Activated B cell treated with CpG ODN at 0.5 μM for 24 hours (primary cell): ENCODE measurements around the gene PHYHIPL. TPM values are rescaled to one million over a fixed set of nuclear protein-coding genes. Genes with fewer than 3 reads are reported as not detected.

Source experiments
- ATAC-seq: fragments of 200-7000 bp; cut with Tn5 transposase; one replicate; pipeline ENCODE4 v1.10.0; 2021; ENCODE audit warnings: low read depth, mild to moderate bottlenecking, moderate library complexity
- CTCF ChIA-PET: fragments of 350-600 bp; sonication (Branson Sonifier 250); formaldehyde crosslinking; loops from one replicate; lab custom pipeline; 2021; ENCODE audit warnings: antibody characterized with exemption; lab: Charles Lee
- POLR2A ChIA-PET: fragments of 350-600 bp; sonication (Branson Sonifier 250); formaldehyde crosslinking; loops from one replicate; lab custom pipeline; 2021; ENCODE audit warnings: antibody characterized with exemption; lab: Charles Lee
- DNase-seq: peaks from one replicate; pipeline ENCODE4 v3.0.0; 2022
- H3K27ac Mint-ChIP-seq: one replicate; pipeline ENCODE4 v1.8.0; 2020; ENCODE audit warnings: mixed read lengths
- H3K27me3 Mint-ChIP-seq: one replicate; pipeline ENCODE4 v1.8.0; 2021; ENCODE audit warnings: mixed read lengths
- H3K36me3 Mint-ChIP-seq: one replicate; pipeline ENCODE4 v1.8.0; 2021; ENCODE audit warnings: low read depth, mixed read lengths
- H3K4me1 Mint-ChIP-seq: one replicate; pipeline ENCODE4 v1.8.0; 2021; ENCODE audit warnings: mixed read lengths
- H3K4me3 Mint-ChIP-seq: one replicate; pipeline ENCODE4 v1.8.0; 2020; ENCODE audit warnings: mild to moderate bottlenecking, mixed read lengths
- H3K9me3 Mint-ChIP-seq: one replicate; pipeline ENCODE4 v1.8.0; 2020; ENCODE audit warnings: mixed read lengths
- CTCF ChIP-seq: fragments of 200-600 bp; IDR thresholded peaks from one replicate; pipeline ENCODE4 v1.8.0; 2022; ENCODE audit warnings: antibody characterized with exemption, mild to moderate bottlenecking
- intact Hi-C: fragments of 100-400 bp; cut with micrococcal nuclease; formaldehyde crosslinking; loops from one replicate; pipeline ENCODE4 v1.15.1; 2024
- total RNA-seq: library from RNA; stranded (reverse); gene quantifications from 2 replicates; pipeline ENCODE4 v1.2.3, GENCODE V29; 2022

PHYHIPL gene
- total RNA-seq, 1 donor from 2014 or later: not detected

DNA sequence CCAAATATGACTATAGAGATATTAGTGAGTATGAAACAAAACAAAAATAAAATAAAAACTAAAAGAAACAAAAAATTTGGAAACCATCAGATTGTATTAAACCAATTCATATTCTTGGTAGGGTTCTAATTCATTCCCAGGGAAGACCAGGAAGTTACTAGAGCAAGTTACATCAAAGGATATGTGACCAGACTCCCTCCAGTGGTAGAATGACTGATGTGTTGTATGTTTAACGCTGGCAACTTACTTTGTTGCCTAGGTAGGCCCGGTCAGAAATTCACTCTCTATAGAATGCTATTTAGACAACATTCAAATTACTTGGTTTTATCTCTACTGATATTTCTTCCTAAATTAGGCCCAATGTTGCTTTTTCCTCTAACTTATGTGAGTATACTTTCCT, 5.2 kb downstream of the PHYHIPL start:
- H3K36me3 Mint-ChIP-seq: no peaks in the 10 kb centered on the region
- intact Hi-C loops: no loop called here
- TF ChIP-seq CTCF: no peak
- ATAC-seq (no peak), DNase-seq (no peak)
- no peak overlapping the region for H3K4me3 Mint-ChIP-seq
- H3K27me3 Mint-ChIP-seq: peaks cover 9% of the 10 kb centered on the region
- POLR2A ChIA-PET: no interaction called here
- no peak overlapping the region for H3K27ac Mint-ChIP-seq
- H3K9me3 Mint-ChIP-seq: peaks cover 4% of the 10 kb centered on the region
- CTCF ChIA-PET: no interaction called here
- H3K4me1 Mint-ChIP-seq: peaks cover 4% of the 10 kb centered on the region

DNA sequence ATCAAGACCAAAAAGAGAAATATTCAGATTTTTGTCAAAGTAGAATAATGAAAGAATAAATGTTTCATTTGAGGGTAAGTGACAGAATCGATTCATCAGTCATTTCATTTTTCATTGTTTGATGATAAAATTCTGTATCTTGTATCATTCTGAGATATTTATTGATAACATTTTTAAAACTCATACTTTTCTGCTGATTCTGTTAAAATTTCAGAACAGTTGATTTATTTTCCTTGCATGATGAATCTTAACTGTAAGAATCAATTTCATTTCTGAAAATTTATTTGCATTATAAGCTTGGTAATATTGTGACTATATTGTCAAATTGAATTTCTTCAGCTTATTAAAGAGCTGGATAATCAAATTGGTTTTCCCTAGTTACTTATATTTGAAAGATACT, 13.9 kb downstream of the PHYHIPL start:
- no peak for TF ChIP-seq CTCF
- no peak overlapping the region for H3K4me3 Mint-ChIP-seq
- no peak overlapping the region for H3K27ac Mint-ChIP-seq
- H3K36me3 Mint-ChIP-seq: no peaks in the 10 kb centered on the region
- H3K27me3 Mint-ChIP-seq: no peaks in the 10 kb centered on the region
- no peak for DNase-seq
- intact Hi-C loops: no loop called here
- H3K9me3 Mint-ChIP-seq: no peaks in the 10 kb centered on the region
- no peak for ATAC-seq
- POLR2A ChIA-PET: no interaction called here
- no peaks in the 10 kb centered on the region for H3K4me1 Mint-ChIP-seq
- CTCF ChIA-PET: no interaction called here

GRCh38 chr10:59206204-59206720, 29.8 kb downstream of the PHYHIPL start:
- no peaks in the 10 kb centered on the region for H3K9me3 Mint-ChIP-seq
- intact Hi-C loops: no loop called here
- H3K27me3 Mint-ChIP-seq: no peaks in the 10 kb centered on the region
- CTCF ChIA-PET: no interaction called here
- no peak overlapping the region for H3K27ac Mint-ChIP-seq
- POLR2A ChIA-PET: no interaction called here
- no peaks in the 10 kb centered on the region for H3K36me3 Mint-ChIP-seq
- ATAC-seq: no peak
- no peak for TF ChIP-seq CTCF
- no peak for DNase-seq
- no peaks in the 10 kb centered on the region for H3K4me1 Mint-ChIP-seq
- no peak overlapping the region for H3K4me3 Mint-ChIP-seq

DNA sequence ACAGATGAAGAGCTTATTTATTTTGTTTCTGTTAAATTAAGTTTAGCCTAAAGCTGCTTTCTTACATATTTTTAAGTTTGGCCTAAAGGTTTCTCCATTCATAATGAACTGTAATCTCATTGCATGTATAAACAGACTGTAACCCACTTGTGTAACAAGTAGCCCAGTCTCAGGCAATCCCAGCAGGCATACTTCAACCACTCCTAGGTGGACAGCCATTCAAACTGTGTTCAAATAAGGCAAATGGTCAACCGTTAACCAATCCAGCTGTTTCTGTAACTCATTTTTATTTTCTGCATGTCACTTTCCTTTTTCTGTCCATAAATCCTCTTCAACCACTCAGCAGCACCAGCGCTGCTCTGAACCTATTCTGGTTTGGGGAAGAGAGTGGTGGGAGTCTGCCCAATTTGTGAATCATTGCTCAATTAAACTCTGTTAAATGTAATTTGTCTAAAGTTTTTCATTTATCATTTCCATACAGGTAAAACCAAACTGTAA, 35.9 kb downstream of the PHYHIPL start:
- DNase-seq (no peak), ATAC-seq (no peak)
- Mint-ChIP-seq H3K4me1 (no peaks in the 10 kb centered on the region), H3K4me3 (no peak overlapping the region), H3K36me3 (no peaks in the 10 kb centered on the region), H3K27ac (no peak overlapping the region), H3K27me3 (no peaks in the 10 kb centered on the region), H3K9me3 (no peaks in the 10 kb centered on the region)
- ChIA-PET POLR2A (no interaction called here), CTCF (no interaction called here)
- intact Hi-C loops: no loop called here
- TF ChIP-seq CTCF: no peak

GRCh38 chr10:59214160-59214559, 37.7 kb downstream of the PHYHIPL start:
- Mint-ChIP-seq H3K9me3 (no peaks in the 10 kb centered on the region), H3K4me3 (no peak overlapping the region), H3K4me1 (no peaks in the 10 kb centered on the region), H3K27me3 (no peaks in the 10 kb centered on the region), H3K36me3 (no peaks in the 10 kb centered on the region), H3K27ac (no peak overlapping the region)
- DNase-seq (no peak), ATAC-seq (no peak)
- intact Hi-C loops: no loop called here
- TF ChIP-seq CTCF: no peak
- ChIA-PET CTCF (no interaction called here), POLR2A (no interaction called here)
